ENCODE measurements around the gene SPEM3.
A peak's percentile ranks its signal among the peaks of the same experiment; 100 is the strongest.

The SPEM3 gene

DNA sequence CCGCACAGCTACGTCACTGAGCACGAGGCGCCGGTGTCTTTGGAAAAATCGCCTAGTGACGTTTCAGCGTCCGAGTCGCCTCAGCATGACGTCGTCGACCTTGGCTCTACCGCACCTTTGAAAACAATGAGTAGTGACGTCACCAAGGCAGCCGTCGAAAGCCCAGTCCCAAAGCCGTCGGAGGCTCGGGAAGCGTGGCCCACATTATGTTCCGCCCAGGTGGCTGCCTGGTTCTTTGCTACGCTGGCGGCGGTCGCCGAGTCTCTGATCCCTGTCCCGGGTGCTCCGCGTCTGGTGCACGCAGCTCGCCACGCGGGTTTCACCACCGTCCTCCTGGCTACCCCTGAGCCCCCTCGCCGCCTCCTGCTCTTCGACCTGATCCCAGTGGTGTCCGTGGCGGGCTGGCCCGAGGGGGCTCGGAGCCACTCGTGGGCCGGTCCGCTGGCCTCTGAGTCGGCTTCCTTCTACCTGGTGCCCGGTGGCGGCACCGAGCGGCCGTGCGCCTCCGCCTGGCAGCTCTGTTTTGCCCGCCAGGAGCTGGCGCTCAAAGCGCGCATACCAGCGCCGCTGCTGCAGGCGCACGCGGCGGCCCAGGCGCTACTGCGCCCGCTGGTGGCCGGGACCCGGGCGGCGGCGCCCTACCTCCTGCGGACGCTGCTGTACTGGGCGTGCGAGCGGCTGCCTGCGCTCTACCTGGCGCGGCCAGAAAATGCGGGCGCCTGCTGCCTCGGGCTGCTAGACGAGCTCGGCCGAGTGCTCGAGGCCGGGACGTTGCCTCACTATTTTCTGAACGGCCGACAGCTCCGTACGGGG, 8.1 kb downstream of the SPEM3 start:
- ATAC-seq = peak; percentile 44
- TF ChIP-seq, protein P1, sequence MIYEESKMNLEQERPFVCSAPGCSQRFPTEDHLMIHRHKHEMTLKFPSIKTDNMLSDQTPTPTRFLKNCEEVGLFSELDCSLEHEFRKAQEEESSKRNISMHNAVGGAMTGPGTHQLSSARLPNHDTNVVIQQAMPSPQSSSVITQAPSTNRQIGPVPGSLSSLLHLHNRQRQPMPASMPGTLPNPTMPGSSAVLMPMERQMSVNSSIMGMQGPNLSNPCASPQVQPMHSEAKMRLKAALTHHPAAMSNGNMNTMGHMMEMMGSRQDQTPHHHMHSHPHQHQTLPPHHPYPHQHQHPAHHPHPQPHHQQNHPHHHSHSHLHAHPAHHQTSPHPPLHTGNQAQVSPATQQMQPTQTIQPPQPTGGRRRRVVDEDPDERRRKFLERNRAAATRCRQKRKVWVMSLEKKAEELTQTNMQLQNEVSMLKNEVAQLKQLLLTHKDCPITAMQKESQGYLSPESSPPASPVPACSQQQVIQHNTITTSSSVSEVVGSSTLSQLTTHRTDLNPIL (CRISPR knock-in tag; IDR thresholded peaks at IDR 0.05; ENCODE audit: low read depth) = no peak
- TF ChIP-seq OSR1 (CRISPR knock-in tag; IDR thresholded peaks at IDR 0.05) (no peak), ZFP30 (CRISPR knock-in tag; IDR thresholded peaks at IDR 0.05) (no peak), TCF4 (CRISPR knock-in tag; IDR thresholded peaks at IDR 0.05; ENCODE audit: borderline replicate concordance) (no peak), ZNF70 (CRISPR knock-in tag; IDR thresholded peaks at IDR 0.05) (no peak), ZNF565 (CRISPR knock-in tag; conservative IDR thresholded peaks at IDR 0.05; ENCODE audit: low read depth) (no peak), SNAI2 (CRISPR knock-in tag; IDR thresholded peaks at IDR 0.05) (no peak), ZFP3 (CRISPR knock-in tag; IDR thresholded peaks at IDR 0.05) (no peak), ISL1 (CRISPR knock-in tag; IDR thresholded peaks at IDR 0.05) (no peak), PPARA (CRISPR knock-in tag; IDR thresholded peaks at IDR 0.05; ENCODE audit: borderline replicate concordance) (no peak), RARB (CRISPR knock-in tag; IDR thresholded peaks at IDR 0.05) (no peak), ARNTL (CRISPR knock-in tag; IDR thresholded peaks at IDR 0.05; ENCODE audit: borderline replicate concordance, low read depth) (no peak), BACH2 (CRISPR knock-in tag; IDR thresholded peaks at IDR 0.05; ENCODE audit: borderline replicate concordance) (no peak), ZC3H10 (CRISPR knock-in tag; IDR thresholded peaks at IDR 0.05) (no peak), GLIS3 (CRISPR knock-in tag; IDR thresholded peaks at IDR 0.05) (no peak), ZNF8 (CRISPR knock-in tag; IDR thresholded peaks at IDR 0.05) (no peak)
- TF ChIP-seq, protein P2, sequence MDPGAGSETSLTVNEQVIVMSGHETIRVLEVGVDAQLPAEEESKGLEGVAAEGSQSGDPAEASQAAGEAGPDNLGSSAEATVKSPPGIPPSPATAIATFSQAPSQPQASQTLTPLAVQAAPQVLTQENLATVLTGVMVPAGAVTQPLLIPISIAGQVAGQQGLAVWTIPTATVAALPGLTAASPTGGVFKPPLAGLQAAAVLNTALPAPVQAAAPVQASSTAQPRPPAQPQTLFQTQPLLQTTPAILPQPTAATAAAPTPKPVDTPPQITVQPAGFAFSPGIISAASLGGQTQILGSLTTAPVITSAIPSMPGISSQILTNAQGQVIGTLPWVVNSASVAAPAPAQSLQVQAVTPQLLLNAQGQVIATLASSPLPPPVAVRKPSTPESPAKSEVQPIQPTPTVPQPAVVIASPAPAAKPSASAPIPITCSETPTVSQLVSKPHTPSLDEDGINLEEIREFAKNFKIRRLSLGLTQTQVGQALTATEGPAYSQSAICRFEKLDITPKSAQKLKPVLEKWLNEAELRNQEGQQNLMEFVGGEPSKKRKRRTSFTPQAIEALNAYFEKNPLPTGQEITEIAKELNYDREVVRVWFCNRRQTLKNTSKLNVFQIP (CRISPR knock-in tag; IDR thresholded peaks at IDR 0.05; ENCODE audit: borderline replicate concordance, low read depth) = no peak
- TF ChIP-seq, protein P3, sequence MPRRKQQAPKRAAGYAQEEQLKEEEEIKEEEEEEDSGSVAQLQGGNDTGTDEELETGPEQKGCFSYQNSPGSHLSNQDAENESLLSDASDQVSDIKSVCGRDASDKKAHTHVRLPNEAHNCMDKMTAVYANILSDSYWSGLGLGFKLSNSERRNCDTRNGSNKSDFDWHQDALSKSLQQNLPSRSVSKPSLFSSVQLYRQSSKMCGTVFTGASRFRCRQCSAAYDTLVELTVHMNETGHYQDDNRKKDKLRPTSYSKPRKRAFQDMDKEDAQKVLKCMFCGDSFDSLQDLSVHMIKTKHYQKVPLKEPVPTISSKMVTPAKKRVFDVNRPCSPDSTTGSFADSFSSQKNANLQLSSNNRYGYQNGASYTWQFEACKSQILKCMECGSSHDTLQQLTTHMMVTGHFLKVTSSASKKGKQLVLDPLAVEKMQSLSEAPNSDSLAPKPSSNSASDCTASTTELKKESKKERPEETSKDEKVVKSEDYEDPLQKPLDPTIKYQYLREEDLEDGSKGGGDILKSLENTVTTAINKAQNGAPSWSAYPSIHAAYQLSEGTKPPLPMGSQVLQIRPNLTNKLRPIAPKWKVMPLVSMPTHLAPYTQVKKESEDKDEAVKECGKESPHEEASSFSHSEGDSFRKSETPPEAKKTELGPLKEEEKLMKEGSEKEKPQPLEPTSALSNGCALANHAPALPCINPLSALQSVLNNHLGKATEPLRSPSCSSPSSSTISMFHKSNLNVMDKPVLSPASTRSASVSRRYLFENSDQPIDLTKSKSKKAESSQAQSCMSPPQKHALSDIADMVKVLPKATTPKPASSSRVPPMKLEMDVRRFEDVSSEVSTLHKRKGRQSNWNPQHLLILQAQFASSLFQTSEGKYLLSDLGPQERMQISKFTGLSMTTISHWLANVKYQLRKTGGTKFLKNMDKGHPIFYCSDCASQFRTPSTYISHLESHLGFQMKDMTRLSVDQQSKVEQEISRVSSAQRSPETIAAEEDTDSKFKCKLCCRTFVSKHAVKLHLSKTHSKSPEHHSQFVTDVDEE (CRISPR knock-in tag; IDR thresholded peaks at IDR 0.05) = no peak
- TF ChIP-seq, protein P4, sequence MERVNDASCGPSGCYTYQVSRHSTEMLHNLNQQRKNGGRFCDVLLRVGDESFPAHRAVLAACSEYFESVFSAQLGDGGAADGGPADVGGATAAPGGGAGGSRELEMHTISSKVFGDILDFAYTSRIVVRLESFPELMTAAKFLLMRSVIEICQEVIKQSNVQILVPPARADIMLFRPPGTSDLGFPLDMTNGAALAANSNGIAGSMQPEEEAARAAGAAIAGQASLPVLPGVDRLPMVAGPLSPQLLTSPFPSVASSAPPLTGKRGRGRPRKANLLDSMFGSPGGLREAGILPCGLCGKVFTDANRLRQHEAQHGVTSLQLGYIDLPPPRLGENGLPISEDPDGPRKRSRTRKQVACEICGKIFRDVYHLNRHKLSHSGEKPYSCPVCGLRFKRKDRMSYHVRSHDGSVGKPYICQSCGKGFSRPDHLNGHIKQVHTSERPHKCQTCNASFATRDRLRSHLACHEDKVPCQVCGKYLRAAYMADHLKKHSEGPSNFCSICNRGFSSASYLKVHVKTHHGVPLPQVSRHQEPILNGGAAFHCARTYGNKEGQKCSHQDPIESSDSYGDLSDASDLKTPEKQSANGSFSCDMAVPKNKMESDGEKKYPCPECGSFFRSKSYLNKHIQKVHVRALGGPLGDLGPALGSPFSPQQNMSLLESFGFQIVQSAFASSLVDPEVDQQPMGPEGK (CRISPR knock-in tag; IDR thresholded peaks at IDR 0.05; ENCODE audit: borderline replicate concordance) = no peak
- TF ChIP-seq, protein P5, sequence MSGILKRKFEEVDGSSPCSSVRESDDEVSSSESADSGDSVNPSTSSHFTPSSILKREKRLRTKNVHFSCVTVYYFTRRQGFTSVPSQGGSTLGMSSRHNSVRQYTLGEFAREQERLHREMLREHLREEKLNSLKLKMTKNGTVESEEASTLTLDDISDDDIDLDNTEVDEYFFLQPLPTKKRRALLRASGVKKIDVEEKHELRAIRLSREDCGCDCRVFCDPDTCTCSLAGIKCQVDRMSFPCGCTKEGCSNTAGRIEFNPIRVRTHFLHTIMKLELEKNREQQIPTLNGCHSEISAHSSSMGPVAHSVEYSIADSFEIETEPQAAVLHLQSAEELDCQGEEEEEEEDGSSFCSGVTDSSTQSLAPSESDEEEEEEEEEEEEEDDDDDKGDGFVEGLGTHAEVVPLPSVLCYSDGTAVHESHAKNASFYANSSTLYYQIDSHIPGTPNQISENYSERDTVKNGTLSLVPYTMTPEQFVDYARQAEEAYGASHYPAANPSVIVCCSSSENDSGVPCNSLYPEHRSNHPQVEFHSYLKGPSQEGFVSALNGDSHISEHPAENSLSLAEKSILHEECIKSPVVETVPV (CRISPR knock-in tag; IDR thresholded peaks at IDR 0.05) = no peak

DNA sequence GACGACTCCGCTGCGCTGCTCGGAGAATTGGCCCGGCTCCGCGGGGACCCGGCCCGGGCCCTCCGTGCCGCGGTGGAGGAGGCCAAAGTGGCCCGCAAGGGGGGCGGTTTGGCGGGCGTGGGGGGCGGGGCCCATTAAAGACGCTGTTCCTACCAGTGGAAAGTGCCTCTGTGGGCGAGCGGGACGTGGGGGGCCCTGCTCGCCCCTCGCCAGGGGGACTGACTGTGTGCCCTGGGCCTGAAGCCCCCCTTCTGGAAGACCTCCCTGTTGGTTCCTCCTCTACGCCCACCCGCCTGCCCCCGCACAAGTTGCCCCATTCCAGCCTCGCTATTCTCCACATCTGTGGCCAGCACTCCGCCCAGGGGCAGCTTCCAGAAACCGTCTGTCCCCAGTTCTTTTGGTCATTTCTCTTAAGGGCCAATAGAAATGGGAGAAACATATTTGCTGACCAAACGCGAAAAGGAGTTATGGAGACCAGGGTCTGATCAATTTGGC, 8.8 kb downstream of the SPEM3 start:
- no peak for ATAC-seq
- TF ChIP-seq, protein P5 (CRISPR knock-in tag; IDR thresholded peaks at IDR 0.05) = no peak
- TF ChIP-seq ISL1 (CRISPR knock-in tag; IDR thresholded peaks at IDR 0.05) (no peak), GLIS3 (CRISPR knock-in tag; IDR thresholded peaks at IDR 0.05) (no peak), PPARA (CRISPR knock-in tag; IDR thresholded peaks at IDR 0.05; ENCODE audit: borderline replicate concordance) (no peak), ZNF70 (CRISPR knock-in tag; IDR thresholded peaks at IDR 0.05) (no peak), TOX (CRISPR knock-in tag; IDR thresholded peaks at IDR 0.05; ENCODE audit: borderline replicate concordance) (no peak), RARB (CRISPR knock-in tag; IDR thresholded peaks at IDR 0.05) (no peak), ZC3H10 (CRISPR knock-in tag; IDR thresholded peaks at IDR 0.05) (no peak), ARNTL (CRISPR knock-in tag; IDR thresholded peaks at IDR 0.05; ENCODE audit: borderline replicate concordance, low read depth) (no peak), ZFP30 (CRISPR knock-in tag; IDR thresholded peaks at IDR 0.05) (no peak), TCF4 (CRISPR knock-in tag; IDR thresholded peaks at IDR 0.05; ENCODE audit: borderline replicate concordance) (no peak)
- TF ChIP-seq, protein P3 (CRISPR knock-in tag; IDR thresholded peaks at IDR 0.05) = no peak
- TF ChIP-seq, protein P1 (CRISPR knock-in tag; IDR thresholded peaks at IDR 0.05; ENCODE audit: low read depth) = no peak
